Left renal pelvis (tissue), 4 donors: Measurements from ENCODE around the gene DAB1. TPM values are rescaled to one million over a fixed set of nuclear protein-coding genes. Genes with fewer than 3 reads are reported as not detected.

Source experiments
- DNase-seq, 4 donors: peaks; one replicate each; pipeline ENCODE4 v3.0.0-alpha.2; 2013; ENCODE audit warnings: low read depth in 4 of 4, low spot score in 3 of 4
- polyA plus RNA-seq, 4 donors: library from polyadenylated mRNA; unstranded; fragments of 120-200 nt; gene quantifications; one replicate each; pipeline ENCODE4 v1.2.1, GENCODE V29; 2013; ENCODE audit not compliant: insufficient read length in 4 of 4

DAB1 gene
- polyA plus RNA-seq, 4 donors = 0.94 to 7.8 (median 7.0) TPM

GRCh38 chr1:57133686-57134085 is 290.2 kb downstream of the DAB1 start:
- no peak for DNase-seq

GRCh38 chr1:57132993-57133622 is 290.8 kb downstream of the DAB1 start:
- DNase-seq = no peak

- no peak for DNase-seq
Measured at GRCh38 chr1:57131701-57132394, 292.0 kb downstream of the DAB1 start.

GRCh38 chr1:57131257-57131656 is 292.6 kb downstream of the DAB1 start:
- DNase-seq = no peak

- no peak for DNase-seq
Measured at GRCh38 chr1:57129865-57130264, 294.0 kb downstream of the DAB1 start.

- DNase-seq = no peak
Measured at GRCh38 chr1:57127976-57128375, 295.9 kb downstream of the DAB1 start.

- DNase-seq = no peak
Measured at GRCh38 chr1:57124768-57125446, 299.0 kb downstream of the DAB1 start.

- no peak for DNase-seq
Measured at GRCh38 chr1:57124170-57124569, 299.7 kb downstream of the DAB1 start.

- DNase-seq = no peak
Measured at GRCh38 chr1:57122031-57122430, 301.8 kb downstream of the DAB1 start.

GRCh38 chr1:57118948-57119603 is 304.8 kb downstream of the DAB1 start:
- no peak for DNase-seq

GRCh38 chr1:57117753-57118152 is 306.1 kb downstream of the DAB1 start:
- no peak for DNase-seq

- no peak for DNase-seq
Measured at GRCh38 chr1:57116871-57117270, 307.0 kb downstream of the DAB1 start.

- no peak for DNase-seq
Measured at GRCh38 chr1:57115030-57115614, 308.7 kb downstream of the DAB1 start.

GRCh38 chr1:57112148-57112547 is 311.7 kb downstream of the DAB1 start:
- DNase-seq = no peak

- no peak for DNase-seq
Measured at GRCh38 chr1:57111175-57111574, 312.7 kb downstream of the DAB1 start.

GRCh38 chr1:57109883-57110282 is 314.0 kb downstream of the DAB1 start:
- DNase-seq = no peak

- peak in 1 of 4 donors; percentile 6 for DNase-seq
Measured at GRCh38 chr1:57109247-57109646, 314.6 kb downstream of the DAB1 start.

GRCh38 chr1:57106296-57106695 is 317.6 kb downstream of the DAB1 start:
- DNase-seq = no peak

GRCh38 chr1:57102561-57103326 is 321.1 kb downstream of the DAB1 start:
- no peak for DNase-seq

GRCh38 chr1:57101209-57101608 is 322.7 kb downstream of the DAB1 start:
- no peak for DNase-seq
